ENCODE measurements around the gene DIAPH1.
A peak's percentile ranks its signal among the peaks of the same experiment; 100 is the strongest.

The DIAPH1 gene

DNA sequence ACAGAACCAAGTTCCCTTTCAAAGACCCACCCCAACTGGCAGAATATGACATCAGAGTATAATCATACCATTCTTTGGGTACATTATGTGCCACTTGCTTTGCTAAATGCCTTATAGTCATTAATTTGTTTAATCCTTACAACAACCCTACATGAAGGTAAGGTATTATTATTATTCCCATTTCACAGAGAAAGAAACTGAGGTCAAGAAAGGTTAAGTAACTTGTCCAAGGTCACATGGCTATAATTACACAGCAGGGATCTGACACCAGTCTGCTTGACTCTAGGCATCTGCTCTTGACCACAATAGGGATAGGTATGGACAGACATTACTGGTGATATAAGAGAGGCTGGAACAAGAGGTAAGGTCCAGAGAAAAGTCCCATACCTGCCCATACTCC is 31.2 kb upstream of the DIAPH1 start:
- H3K27ac Mint-ChIP-seq, result no peak overlapping the region
- intact Hi-C loops (cut with micrococcal nuclease), result no loop called here
- H3K27me3 Mint-ChIP-seq, result peaks cover 7% of the 10 kb centered on the region
- peaks cover 49% of the 10 kb centered on the region for H3K36me3 Mint-ChIP-seq (ENCODE audit: low read depth)
- H3K4me1 Mint-ChIP-seq (ENCODE audit: low read depth), result peaks cover 36% of the 10 kb centered on the region
- no peaks in the 10 kb centered on the region for H3K9me3 Mint-ChIP-seq
- no peak overlapping the region for H3K4me3 Mint-ChIP-seq

DNA sequence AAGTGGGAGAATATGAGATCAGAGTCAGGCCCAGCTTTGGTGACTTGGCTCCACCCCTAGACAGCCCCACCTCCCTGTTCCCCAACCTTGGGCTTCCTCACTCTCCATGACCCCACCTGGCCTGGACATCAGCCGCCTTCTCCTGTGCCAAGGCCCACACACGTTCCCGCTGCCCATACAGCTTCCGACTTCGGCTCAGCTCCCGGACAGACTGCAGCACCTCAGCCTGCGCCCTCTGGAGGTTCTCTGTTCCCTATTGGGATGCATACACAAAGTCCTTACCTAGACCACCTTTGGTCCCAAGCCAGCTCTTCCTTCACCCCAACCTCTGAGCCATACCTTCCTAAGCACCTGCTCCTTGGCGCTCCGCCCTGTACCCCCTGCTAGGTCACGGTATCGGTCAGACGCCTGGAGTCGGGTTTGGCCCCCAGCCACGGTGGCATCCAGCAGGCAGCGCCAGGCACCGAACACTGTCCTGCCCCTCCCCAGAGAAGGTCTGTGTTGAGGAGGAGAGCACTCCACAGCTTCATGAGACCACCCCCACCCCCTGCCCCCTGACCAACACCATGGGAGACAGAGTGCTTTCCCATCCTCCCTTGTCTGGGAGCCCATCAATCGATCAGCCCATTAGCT is 30.4 kb upstream of the DIAPH1 start:
- Mint-ChIP-seq H3K9me3 (no peaks in the 10 kb centered on the region), H3K36me3 (ENCODE audit: low read depth) (peaks cover 56% of the 10 kb centered on the region), H3K27me3 (peaks cover 7% of the 10 kb centered on the region), H3K27ac (no peak overlapping the region), H3K4me3 (no peak overlapping the region), H3K4me1 (ENCODE audit: low read depth) (peaks cover 36% of the 10 kb centered on the region)
- intact Hi-C loops (cut with micrococcal nuclease), result no loop called here

DNA sequence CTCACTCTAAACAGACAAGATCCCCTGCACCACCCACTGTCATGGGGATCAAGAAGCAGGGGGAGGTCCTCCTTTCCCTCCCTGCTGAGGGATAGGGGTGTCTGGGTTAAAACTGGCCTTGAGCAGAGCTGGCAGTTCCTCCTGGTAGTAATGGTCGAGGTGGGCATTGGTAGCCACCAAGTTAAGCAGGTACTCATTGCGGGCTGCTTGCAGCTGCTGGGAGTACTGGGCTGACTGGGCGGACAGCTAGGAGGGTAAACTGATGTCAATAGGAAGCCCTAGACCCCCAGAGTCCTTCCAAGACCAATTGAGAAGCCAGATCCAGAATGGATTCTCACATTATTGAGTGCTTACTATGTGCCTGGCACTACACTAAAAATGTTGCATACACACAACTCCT is 29.1 kb upstream of the DIAPH1 start:
- Mint-ChIP-seq H3K36me3 (ENCODE audit: low read depth) (peaks cover 63% of the 10 kb centered on the region), H3K4me3 (no peak overlapping the region)

DNA sequence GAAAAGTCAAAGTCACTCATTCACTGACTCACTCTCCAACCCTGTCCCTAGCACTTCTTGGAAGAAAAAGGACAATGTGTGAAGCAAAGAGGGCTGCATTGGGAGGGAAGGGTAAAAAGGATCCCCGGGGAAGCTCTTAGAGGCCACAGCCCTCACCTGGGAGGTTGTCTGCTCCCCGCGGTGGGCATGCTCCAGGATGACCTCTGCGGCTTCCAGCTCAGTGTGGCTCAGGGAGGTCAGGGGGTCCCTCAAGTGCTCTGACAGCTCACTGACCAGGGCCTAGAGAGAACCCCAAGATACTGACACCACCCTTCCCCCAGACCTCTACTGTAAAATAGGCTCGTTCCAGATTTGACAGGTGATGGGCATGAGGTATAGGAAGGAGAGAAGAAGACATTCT is 28.4 kb upstream of the DIAPH1 start:
- intact Hi-C loops (cut with micrococcal nuclease), result no loop called here
- Mint-ChIP-seq H3K36me3 (ENCODE audit: low read depth) (peaks cover 69% of the 10 kb centered on the region), H3K4me3 (no peak overlapping the region), H3K4me1 (ENCODE audit: low read depth) (peaks cover 40% of the 10 kb centered on the region), H3K27ac (no peak overlapping the region), H3K9me3 (no peaks in the 10 kb centered on the region), H3K27me3 (peaks cover 4% of the 10 kb centered on the region)

More for the DNA sequence above, 29.1 kb upstream of the DIAPH1 start:
- Mint-ChIP-seq H3K4me1 (ENCODE audit: low read depth) (peaks cover 40% of the 10 kb centered on the region), H3K27ac (no peak overlapping the region), H3K9me3 (no peaks in the 10 kb centered on the region), H3K27me3 (peaks cover 7% of the 10 kb centered on the region)
- intact Hi-C loops (cut with micrococcal nuclease), result no loop called here

DNA sequence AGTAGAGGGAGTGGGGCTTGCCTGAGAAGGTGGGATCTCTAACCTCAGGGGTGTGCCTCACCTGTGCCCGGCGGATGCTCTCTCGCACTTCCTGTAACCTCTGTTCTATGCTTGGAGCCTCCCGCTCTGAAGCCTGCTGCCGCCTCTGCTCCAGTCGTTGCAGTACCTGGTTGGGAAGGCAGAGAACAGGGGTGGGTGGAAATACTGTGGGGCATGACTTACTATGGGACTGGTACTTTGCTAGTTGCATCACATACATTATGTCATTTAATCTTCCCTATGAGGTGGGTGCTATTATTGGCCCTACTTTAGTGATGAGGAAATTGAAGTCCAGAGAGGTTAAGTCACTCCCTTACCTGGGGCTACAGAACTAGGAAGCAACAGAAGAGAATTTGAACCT is 27.2 kb upstream of the DIAPH1 start:
- no peaks in the 10 kb centered on the region for H3K27me3 Mint-ChIP-seq
- H3K36me3 Mint-ChIP-seq (ENCODE audit: low read depth), result peaks cover 71% of the 10 kb centered on the region
- H3K9me3 Mint-ChIP-seq, result no peaks in the 10 kb centered on the region
- peaks cover 44% of the 10 kb centered on the region for H3K4me1 Mint-ChIP-seq (ENCODE audit: low read depth)
- H3K4me3 Mint-ChIP-seq, result no peak overlapping the region
- no peak overlapping the region for H3K27ac Mint-ChIP-seq
- intact Hi-C loops (cut with micrococcal nuclease), result no loop called here

DNA sequence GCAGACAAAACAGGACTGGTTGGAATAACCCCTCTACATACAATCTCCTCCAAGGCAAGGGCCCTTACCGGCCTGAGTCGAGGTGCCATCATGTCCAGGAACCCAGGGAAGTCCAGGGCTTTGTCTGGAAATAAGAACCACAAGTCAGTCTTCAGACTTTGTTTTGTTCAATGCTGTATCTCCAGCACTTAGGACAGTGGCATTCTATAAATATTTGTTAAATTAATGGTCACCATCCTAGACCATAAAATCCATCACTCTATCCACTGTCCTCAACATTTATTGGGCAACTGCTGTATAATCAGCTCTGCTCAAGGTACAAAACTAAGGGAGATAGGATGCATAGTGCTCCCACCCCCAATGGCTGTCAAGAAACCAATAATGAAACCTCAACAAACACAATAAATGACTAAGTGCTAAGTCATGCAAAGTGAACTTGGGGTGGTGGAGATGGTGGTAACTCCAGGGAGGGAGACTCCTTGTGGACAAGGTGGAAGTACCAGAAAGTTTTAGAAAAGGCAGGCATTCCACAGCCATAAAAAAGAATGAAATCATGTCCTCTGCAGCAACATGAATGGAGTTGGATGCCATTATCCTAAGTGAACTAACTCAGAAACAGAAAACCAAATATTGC is 23.0 kb upstream of the DIAPH1 start:
- Mint-ChIP-seq H3K27ac (no peak overlapping the region), H3K36me3 (ENCODE audit: low read depth) (peaks cover 71% of the 10 kb centered on the region), H3K27me3 (no peaks in the 10 kb centered on the region), H3K9me3 (no peaks in the 10 kb centered on the region), H3K4me3 (no peak overlapping the region), H3K4me1 (ENCODE audit: low read depth) (peaks cover 51% of the 10 kb centered on the region)
- intact Hi-C loops (cut with micrococcal nuclease), result no loop called here

DNA sequence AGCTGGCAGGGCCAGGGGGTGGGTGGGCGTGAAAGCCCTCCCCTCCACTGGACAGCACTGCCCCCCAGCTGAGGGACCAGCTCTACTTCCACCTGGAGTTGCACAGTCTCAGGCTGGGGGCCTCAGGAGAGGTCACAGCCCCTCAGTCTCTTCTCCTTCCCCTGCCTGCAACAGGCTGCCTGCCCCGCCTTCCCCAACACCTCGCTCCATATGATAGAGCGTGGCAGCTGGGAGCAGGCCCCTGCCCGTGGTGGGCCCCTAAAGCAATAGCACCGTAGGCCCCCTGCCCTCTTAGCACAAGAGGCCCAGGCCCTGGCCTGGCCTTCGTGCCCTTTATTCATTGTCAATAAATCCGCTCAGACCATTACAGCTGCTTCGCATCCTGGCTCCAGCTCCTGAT is 21.9 kb upstream of the DIAPH1 start:
- H3K27ac Mint-ChIP-seq, result no peak overlapping the region
- H3K36me3 Mint-ChIP-seq (ENCODE audit: low read depth), result peaks cover 61% of the 10 kb centered on the region
- no peaks in the 10 kb centered on the region for H3K9me3 Mint-ChIP-seq
- intact Hi-C loops (cut with micrococcal nuclease), result no loop called here
- no peaks in the 10 kb centered on the region for H3K27me3 Mint-ChIP-seq
- peaks cover 57% of the 10 kb centered on the region for H3K4me1 Mint-ChIP-seq (ENCODE audit: low read depth)
- H3K4me3 Mint-ChIP-seq, result no peak overlapping the region

DNA sequence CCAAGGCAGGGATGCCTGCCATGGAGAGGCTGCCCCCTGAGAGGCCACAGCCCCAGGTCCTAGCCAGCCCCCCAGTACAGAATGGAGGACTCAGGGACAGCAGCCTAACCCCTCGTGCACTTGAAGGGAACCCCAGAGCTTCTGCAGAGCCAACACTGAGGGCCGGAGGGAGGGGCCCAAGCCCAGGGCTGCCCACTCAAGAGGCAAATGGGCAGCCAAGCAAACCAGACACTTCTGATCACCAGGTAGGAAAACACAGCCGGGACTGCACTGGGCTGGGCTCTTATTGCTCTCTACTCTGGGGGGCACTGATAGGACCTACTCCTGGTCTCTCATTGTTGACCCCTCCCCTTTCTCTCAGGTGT is 21.2 kb upstream of the DIAPH1 start:
- Mint-ChIP-seq H3K4me1 (ENCODE audit: low read depth) (peaks cover 64% of the 10 kb centered on the region), H3K27me3 (no peaks in the 10 kb centered on the region), H3K4me3 (no peak overlapping the region), H3K27ac (no peak overlapping the region), H3K36me3 (ENCODE audit: low read depth) (peaks cover 59% of the 10 kb centered on the region), H3K9me3 (no peaks in the 10 kb centered on the region)
- intact Hi-C loops (cut with micrococcal nuclease), result no loop called here

DNA sequence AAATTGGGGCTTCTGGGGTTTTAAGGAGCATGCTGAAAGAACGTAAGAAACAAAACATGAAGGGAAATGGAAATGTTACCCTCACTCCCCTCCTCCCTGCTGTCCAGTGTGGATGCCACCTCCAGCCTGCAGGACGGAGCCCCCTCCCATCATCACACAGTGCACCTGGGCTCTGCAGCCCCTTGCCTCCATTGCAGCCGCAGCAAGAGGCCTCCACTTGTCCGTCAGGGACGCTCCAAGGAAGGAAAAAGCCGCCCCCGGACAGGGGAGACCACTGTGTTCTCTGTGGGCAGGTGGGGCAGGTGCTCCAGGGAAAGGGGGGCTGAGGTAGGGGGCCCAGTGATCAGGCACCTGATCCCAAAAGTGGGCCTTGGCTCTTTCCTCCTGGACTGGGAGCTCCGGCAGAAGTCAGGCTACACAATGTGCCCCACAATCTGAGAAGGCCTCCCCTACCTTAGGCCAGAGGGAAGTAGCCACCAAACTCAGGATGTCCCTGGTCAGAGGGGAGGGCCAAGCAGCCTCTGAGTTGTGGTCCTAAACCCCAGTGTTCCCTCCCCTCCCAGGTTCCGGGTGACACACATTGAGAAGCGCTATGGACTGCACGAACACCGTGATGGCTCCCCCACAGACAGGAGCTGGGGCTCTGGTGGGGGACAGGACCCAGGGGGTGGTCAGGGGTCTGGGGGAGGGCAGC is 20.7 kb upstream of the DIAPH1 start:
- Mint-ChIP-seq H3K27ac (no peak overlapping the region), H3K9me3 (no peaks in the 10 kb centered on the region), H3K4me3 (no peak overlapping the region), H3K4me1 (ENCODE audit: low read depth) (peaks cover 69% of the 10 kb centered on the region), H3K27me3 (no peaks in the 10 kb centered on the region), H3K36me3 (ENCODE audit: low read depth) (peaks cover 58% of the 10 kb centered on the region)
- intact Hi-C loops (cut with micrococcal nuclease), result no loop called here

DNA sequence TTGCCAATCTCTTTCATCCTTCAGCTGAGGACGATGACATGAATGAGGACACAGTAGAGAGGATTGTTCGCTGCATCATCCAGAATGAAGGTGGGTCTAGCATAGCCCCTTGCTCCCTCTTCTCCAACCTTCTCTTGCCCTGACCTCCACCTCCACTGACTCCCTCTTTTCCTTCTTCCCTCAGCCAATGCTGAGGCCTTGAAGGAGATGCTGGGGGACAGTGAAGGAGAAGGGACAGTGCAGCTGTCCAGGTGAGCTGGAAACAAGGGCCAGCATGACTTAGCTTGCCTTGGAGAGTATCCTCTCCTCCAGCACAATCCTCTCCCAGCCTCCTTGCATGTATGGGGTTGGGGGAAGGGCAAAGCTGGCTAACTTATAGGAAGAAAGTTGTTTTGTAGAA is 20.0 kb upstream of the DIAPH1 start:
- no peak overlapping the region for H3K27ac Mint-ChIP-seq
- H3K4me3 Mint-ChIP-seq, result no peak overlapping the region
- H3K36me3 Mint-ChIP-seq (ENCODE audit: low read depth), result peaks cover 57% of the 10 kb centered on the region
- intact Hi-C loops (cut with micrococcal nuclease), result no loop called here
- no peaks in the 10 kb centered on the region for H3K9me3 Mint-ChIP-seq
- no peaks in the 10 kb centered on the region for H3K27me3 Mint-ChIP-seq
- peaks cover 77% of the 10 kb centered on the region for H3K4me1 Mint-ChIP-seq (ENCODE audit: low read depth)

DNA sequence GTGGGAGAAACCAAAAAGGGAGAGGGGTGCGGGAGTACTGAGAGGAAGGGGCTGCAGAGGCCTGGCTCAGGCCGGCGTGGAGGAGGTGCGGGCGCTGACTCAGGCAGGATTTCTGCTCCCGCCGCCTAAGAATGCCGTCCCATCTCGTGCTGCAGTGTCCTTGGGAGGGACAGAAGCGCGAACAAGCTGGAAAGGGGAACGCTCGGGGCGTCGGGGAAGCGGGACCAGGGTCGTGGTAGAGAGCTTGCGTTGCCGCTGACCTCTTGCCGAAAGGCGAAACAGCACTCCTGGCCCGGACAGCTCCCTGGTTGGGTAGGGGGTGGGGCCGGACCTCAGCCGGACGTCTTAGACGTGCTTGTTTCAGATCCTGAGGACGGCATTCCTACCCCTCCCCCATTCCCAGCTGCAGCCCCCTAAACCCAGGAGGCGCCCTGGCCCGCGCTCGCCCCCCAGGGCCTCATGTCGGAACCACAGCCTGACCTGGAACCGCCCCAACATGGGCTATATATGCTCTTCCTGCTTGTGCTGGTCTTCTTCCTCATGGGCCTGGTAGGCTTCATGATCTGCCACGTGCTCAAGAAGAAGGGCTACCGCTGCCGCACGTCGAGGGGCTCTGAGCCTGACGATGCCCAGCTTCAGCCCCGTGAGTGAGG is 19.1 kb upstream of the DIAPH1 start:
- peaks cover 55% of the 10 kb centered on the region for H3K36me3 Mint-ChIP-seq (ENCODE audit: low read depth)
- H3K27ac Mint-ChIP-seq, result peak overlapping the region; percentile 59
- H3K27me3 Mint-ChIP-seq, result no peaks in the 10 kb centered on the region
- peaks cover 73% of the 10 kb centered on the region for H3K4me1 Mint-ChIP-seq (ENCODE audit: low read depth)
- peak overlapping the region; percentile 91 for H3K4me3 Mint-ChIP-seq
- intact Hi-C loops (cut with micrococcal nuclease), result no loop called here
- no peaks in the 10 kb centered on the region for H3K9me3 Mint-ChIP-seq

DNA sequence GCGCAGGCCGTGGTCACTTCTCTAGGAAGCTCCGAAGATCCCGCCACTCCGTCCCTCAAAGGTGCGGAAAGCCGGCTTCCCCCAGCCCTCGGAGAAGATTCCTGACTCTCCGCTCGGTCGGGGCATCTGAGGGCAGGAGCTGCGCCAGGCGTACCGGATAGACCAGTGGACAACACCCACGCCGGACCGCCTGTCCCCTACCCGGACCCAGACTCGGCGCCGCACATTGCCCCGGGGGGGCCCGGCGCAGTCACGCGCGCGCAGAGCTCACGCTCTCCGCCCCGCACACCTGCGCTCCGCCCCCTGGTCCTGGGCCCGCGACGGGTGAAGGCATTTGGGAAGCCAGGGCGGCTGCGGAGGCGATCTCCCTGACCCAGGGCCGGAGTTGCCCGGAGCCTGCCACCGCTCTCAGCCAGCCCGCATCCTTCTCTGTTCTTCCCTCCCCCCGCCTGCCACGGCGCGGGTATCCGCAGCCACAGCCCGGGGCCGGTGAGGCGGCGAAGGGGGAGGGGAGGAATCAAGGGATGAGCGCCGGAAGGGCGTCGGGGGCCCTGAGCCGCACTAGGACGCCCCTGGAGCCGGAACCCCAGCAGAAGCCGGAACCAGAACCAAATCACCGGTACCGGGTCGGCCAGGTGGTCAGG is 18.4 kb upstream of the DIAPH1 start:
- H3K27ac Mint-ChIP-seq, result peak overlapping the region; percentile 59
- H3K9me3 Mint-ChIP-seq, result no peaks in the 10 kb centered on the region
- no peaks in the 10 kb centered on the region for H3K27me3 Mint-ChIP-seq
- intact Hi-C loops (cut with micrococcal nuclease), result no loop called here
- H3K4me3 Mint-ChIP-seq, result peak overlapping the region; percentile 91
- H3K36me3 Mint-ChIP-seq (ENCODE audit: low read depth), result peaks cover 55% of the 10 kb centered on the region
- peaks cover 73% of the 10 kb centered on the region for H3K4me1 Mint-ChIP-seq (ENCODE audit: low read depth)

DNA sequence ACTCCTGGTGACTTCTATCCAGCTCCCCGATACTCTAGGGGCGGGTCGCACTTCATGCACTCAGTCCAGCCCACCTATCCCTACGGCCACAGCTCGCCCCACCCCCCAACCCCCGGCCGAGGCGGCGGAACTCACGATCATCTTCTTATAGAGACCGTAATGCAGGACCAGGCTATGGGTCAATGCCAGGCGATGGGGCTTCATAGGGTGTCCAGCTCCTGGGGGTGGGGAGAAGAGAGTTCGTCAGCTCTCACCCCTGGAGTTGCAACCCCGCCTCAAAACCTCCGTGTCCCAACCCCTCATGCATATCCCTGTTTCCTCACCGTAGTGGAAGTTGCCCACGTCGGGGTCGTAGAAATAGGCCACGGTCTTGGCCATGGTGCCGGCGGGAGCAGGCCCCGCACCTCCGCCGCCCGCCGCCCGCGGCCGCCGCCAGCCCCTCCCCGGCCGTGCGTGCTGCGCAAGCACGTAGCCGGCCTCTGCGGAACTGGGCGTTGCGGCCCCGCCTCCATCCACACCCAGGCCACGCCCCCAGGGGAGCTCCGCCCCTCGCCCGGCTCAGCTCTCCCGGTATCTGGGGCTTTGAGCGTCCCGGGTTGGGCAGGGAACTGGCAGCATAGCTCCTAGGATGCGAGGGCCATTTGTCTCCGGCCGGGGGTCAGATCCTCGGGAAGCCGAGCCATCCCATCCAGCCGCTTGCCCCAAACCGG is 17.8 kb upstream of the DIAPH1 start, which contains the start of the genes HDAC3 and RELL2:
Gene HDAC3 (minus strand): TSS at position 437 of the 710 bp plus-strand sequence. CDS start 59 bp downstream, at position 378.
Gene RELL2 (plus strand): TSS at position 585 of the 710 bp plus-strand sequence. CDS start 1,229 bp downstream, outside the sequence.
- H3K9me3 Mint-ChIP-seq, result no peaks in the 10 kb centered on the region
- H3K27me3 Mint-ChIP-seq, result no peaks in the 10 kb centered on the region
- peak within 1 kb of the TSS; percentile 59 for H3K27ac Mint-ChIP-seq
- peaks cover 67% of the 10 kb centered on the region for H3K4me1 Mint-ChIP-seq (ENCODE audit: low read depth)
- peak within 1 kb of the TSS; percentile 91 for H3K4me3 Mint-ChIP-seq
- intact Hi-C loops (cut with micrococcal nuclease), result no loop called here
- H3K36me3 Mint-ChIP-seq (ENCODE audit: low read depth), result peaks cover 59% of the 10 kb centered on the region

Data from dendritic cell treated with granulocyte-macrophage colony-stimulating factor and Interleukin-4, amounts not matched to agents 40 ng/mL and 50 ng/mL, for 4 days (primary cell).